GM19463 (cell line): Measurements from ENCODE around the gene BCAT1.
"Not testable (repeated sequence)": the region's sequence is repeated elsewhere in the genome, so short reads cannot be mapped to it uniquely, and the experiment has no call there.

Source experiments
- ATAC-seq: cut with Tn5 transposase; IDR thresholded peaks from one replicate; pipeline ENCODE4 v1.9.1; 2021; ENCODE audit warnings: mild to moderate bottlenecking, moderate library complexity; ENCODE audit not compliant: unreplicated experiment

The BCAT1 gene

GRCh38 chr12:24901576-24902461 lies 47.1 kb downstream of the BCAT1 start:
- ATAC-seq: no peak

GRCh38 chr12:24900196-24900595 lies 48.7 kb downstream of the BCAT1 start:
- ATAC-seq: no peak

GRCh38 chr12:24899503-24900075 lies 49.3 kb downstream of the BCAT1 start:
- ATAC-seq: no peak

- no peak for ATAC-seq
Measured at GRCh38 chr12:24898606-24899005, 50.3 kb downstream of the BCAT1 start.

GRCh38 chr12:24898185-24898584 lies 50.7 kb downstream of the BCAT1 start:
- ATAC-seq: no peak

GRCh38 chr12:24896171-24896570 lies 52.7 kb downstream of the BCAT1 start:
- no peak for ATAC-seq

- ATAC-seq: no peak
Measured at GRCh38 chr12:24895612-24896011, 53.3 kb downstream of the BCAT1 start.

GRCh38 chr12:24894879-24895278 lies 54.0 kb downstream of the BCAT1 start:
- ATAC-seq: no peak

GRCh38 chr12:24890048-24890803 lies 58.7 kb downstream of the BCAT1 start:
- no peak for ATAC-seq

GRCh38 chr12:24889411-24889810 lies 59.5 kb downstream of the BCAT1 start:
- no peak for ATAC-seq

- no peak for ATAC-seq
Measured at GRCh38 chr12:24888813-24889212, 60.1 kb downstream of the BCAT1 start.

GRCh38 chr12:24884911-24885310 lies 64.0 kb downstream of the BCAT1 start:
- ATAC-seq: no peak

- no peak for ATAC-seq
Measured at GRCh38 chr12:24881724-24882371, 67.1 kb downstream of the BCAT1 start.

GRCh38 chr12:24881227-24881626 lies 67.7 kb downstream of the BCAT1 start:
- no peak for ATAC-seq

GRCh38 chr12:24880732-24881131 lies 68.2 kb downstream of the BCAT1 start:
- no peak for ATAC-seq

GRCh38 chr12:24879644-24880043 lies 69.3 kb downstream of the BCAT1 start:
- no peak for ATAC-seq

GRCh38 chr12:24875014-24875413 lies 73.9 kb downstream of the BCAT1 start:
- no peak for ATAC-seq

- no peak for ATAC-seq
Measured at GRCh38 chr12:24872211-24872610, 76.7 kb downstream of the BCAT1 start.

GRCh38 chr12:24866139-24866538 lies 82.8 kb downstream of the BCAT1 start:
- not testable (repeated sequence) for ATAC-seq

GRCh38 chr12:24864796-24865125 lies 84.1 kb downstream of the BCAT1 start:
- no peak for ATAC-seq

GRCh38 chr12:24861766-24862540 lies 86.9 kb downstream of the BCAT1 start:
- peak; percentile 55 for ATAC-seq
